Hippocampal formation (tissue), 2 donors: ENCODE measurements around the gene TSHZ3.

Experiments used
- DNase-seq, 2 donors: peaks; one replicate each; lab custom pipeline; 2025; lab: John Stamatoyannopoulos, UW

Gene TSHZ3

GRCh38 chr19:31337008-31337914 is 12.0 kb downstream of the TSHZ3 start:
- no peak for DNase-seq

- DNase-seq, result no peak
Observed at GRCh38 chr19:31335716-31336115, 13.5 kb downstream of the TSHZ3 start.

- DNase-seq, result no peak
Observed at GRCh38 chr19:31334849-31335624, 14.2 kb downstream of the TSHZ3 start.

GRCh38 chr19:31334101-31334848 is 15.0 kb downstream of the TSHZ3 start:
- DNase-seq, result no peak

- no peak for DNase-seq
Observed at GRCh38 chr19:31332096-31332495, 17.1 kb downstream of the TSHZ3 start.

- DNase-seq, result no peak
Observed at GRCh38 chr19:31331536-31331935, 17.7 kb downstream of the TSHZ3 start.

GRCh38 chr19:31330761-31331160 is 18.5 kb downstream of the TSHZ3 start:
- DNase-seq, result no peak

GRCh38 chr19:31330237-31330636 is 19.0 kb downstream of the TSHZ3 start:
- no peak for DNase-seq

GRCh38 chr19:31329819-31330218 is 19.4 kb downstream of the TSHZ3 start:
- no peak for DNase-seq

- DNase-seq, result no peak
Observed at GRCh38 chr19:31328238-31328637, 21.0 kb downstream of the TSHZ3 start.

- no peak for DNase-seq
Observed at GRCh38 chr19:31326329-31327028, 22.8 kb downstream of the TSHZ3 start.

- no peak for DNase-seq
Observed at GRCh38 chr19:31325342-31325741, 23.9 kb downstream of the TSHZ3 start.

GRCh38 chr19:31319465-31319864 is 29.8 kb downstream of the TSHZ3 start:
- DNase-seq, result no peak

GRCh38 chr19:31318790-31319425 is 30.3 kb downstream of the TSHZ3 start:
- DNase-seq, result no peak

GRCh38 chr19:31317570-31317969 is 31.7 kb downstream of the TSHZ3 start:
- DNase-seq, result no peak

- DNase-seq, result no peak
Observed at GRCh38 chr19:31317093-31317492, 32.1 kb downstream of the TSHZ3 start.

GRCh38 chr19:31316201-31316951 is 32.9 kb downstream of the TSHZ3 start:
- no peak for DNase-seq

GRCh38 chr19:31315652-31316051 is 33.6 kb downstream of the TSHZ3 start:
- no peak for DNase-seq

GRCh38 chr19:31314849-31315629 is 34.2 kb downstream of the TSHZ3 start:
- no peak for DNase-seq

- DNase-seq, result no peak
Observed at GRCh38 chr19:31314156-31314555, 35.1 kb downstream of the TSHZ3 start.
